Right atrium auricular region (tissue), 2 donors: ENCODE data around the gene SELENOH. TPM values are rescaled to one million over a fixed set of nuclear protein-coding genes. Genes with fewer than 3 reads are reported as not detected.

ENCODE experiments used
- DNase-seq: peaks from one replicate; pipeline ENCODE4 v3.0.0-alpha.2; 2019; ENCODE audit warnings: low spot score
- H3K27ac ChIP-seq, 2 donors: fragments of 200-600 bp; sonication (generic); 1 replicate in 1 of 2; 2 replicates in 1 of 2; pipeline ENCODE4 v1.5.1; 2016 to 2019
- H3K27me3 ChIP-seq, 2 donors: fragments of 200-600 bp; sonication (generic); one replicate each; pipeline versions ENCODE4 v1.5.1 to v1.6.0; 2017 to 2019
- H3K36me3 ChIP-seq: fragments of 200-600 bp; sonication (generic); one replicate; pipeline ENCODE4 v1.5.1; 2016
- H3K4me1 ChIP-seq, 2 donors: fragments of 200-600 bp; sonication (generic); one replicate each; pipeline versions ENCODE4 v1.5.1 to v1.6.0; 2017 to 2019
- H3K4me3 ChIP-seq, 2 donors: fragments of 200-600 bp; sonication (generic); 1 replicate in 1 of 2; 2 replicates in 1 of 2; pipeline ENCODE4 v1.5.1; 2017 to 2019; ENCODE audit warnings: mild to moderate bottlenecking in 1 of 2, moderate library complexity in 1 of 2
- H3K9me3 ChIP-seq, 2 donors: fragments of 200-600 bp; sonication (generic); one replicate each; pipeline ENCODE4 v1.5.1; 2019
- total RNA-seq, 2 donors: library from RNA; depleted of rRNA; stranded (reverse); fragments of >200 nt; gene quantifications; one replicate each; pipeline ENCODE4 v1.1.0, GENCODE V29; 2016
- TF ChIP-seq, protein P1 (sequence below), 2 donors: fragments of 200-600 bp; sonication (generic); IDR thresholded peaks; one replicate each; pipeline ENCODE4 v1.5.1; 2019; ENCODE audit warnings: antibody characterized with exemption in 2 of 2

Gene SELENOH
- total RNA-seq, 2 donors from 2014 or later = 147 to 159 TPM

DNA sequence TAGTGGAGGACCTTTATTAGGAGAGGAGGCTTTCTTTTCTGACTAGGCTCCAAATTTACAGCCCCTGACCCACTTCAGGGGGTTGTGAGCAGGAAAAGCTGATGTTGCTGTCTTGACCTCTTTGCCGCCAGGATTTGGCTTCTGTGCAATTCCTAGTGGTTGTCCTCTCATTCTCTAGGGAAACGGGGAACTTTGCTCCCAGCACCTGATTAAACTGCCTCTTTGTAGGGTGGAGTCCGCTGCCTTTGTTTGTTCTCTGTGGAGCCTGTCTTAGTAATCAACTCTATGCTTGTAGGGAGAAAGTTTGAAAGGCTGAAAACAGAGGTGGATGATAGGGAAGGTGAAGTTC is 36.7 kb downstream of the SELENOH start:
- Histone ChIP-seq H3K4me3 (peak overlapping the region in 1 of 2 donors; percentile 28), H3K4me1 (peaks cover 0 to 100% of the 10 kb centered on the region in 2 donors), H3K36me3 (no peaks in the 10 kb centered on the region), H3K27me3 (no peaks in the 10 kb centered on the region), H3K27ac (peak overlapping the region; percentile 79 to 90), H3K9me3 (no peaks in the 10 kb centered on the region)
- TF ChIP-seq, protein P1, sequence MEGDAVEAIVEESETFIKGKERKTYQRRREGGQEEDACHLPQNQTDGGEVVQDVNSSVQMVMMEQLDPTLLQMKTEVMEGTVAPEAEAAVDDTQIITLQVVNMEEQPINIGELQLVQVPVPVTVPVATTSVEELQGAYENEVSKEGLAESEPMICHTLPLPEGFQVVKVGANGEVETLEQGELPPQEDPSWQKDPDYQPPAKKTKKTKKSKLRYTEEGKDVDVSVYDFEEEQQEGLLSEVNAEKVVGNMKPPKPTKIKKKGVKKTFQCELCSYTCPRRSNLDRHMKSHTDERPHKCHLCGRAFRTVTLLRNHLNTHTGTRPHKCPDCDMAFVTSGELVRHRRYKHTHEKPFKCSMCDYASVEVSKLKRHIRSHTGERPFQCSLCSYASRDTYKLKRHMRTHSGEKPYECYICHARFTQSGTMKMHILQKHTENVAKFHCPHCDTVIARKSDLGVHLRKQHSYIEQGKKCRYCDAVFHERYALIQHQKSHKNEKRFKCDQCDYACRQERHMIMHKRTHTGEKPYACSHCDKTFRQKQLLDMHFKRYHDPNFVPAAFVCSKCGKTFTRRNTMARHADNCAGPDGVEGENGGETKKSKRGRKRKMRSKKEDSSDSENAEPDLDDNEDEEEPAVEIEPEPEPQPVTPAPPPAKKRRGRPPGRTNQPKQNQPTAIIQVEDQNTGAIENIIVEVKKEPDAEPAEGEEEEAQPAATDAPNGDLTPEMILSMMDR (IDR thresholded peaks at IDR 0.05) = no peak
- DNase-seq = no peak

GRCh38 chr11:57778318-57779037 is 37.2 kb downstream of the SELENOH start:
- no peaks in the 10 kb centered on the region for H3K27me3 ChIP-seq
- no peaks in the 10 kb centered on the region for H3K36me3 ChIP-seq
- no peaks in the 10 kb centered on the region for H3K9me3 ChIP-seq
- peak; percentile 97 for DNase-seq
- TF ChIP-seq, protein P1 (IDR thresholded peaks at IDR 0.05) = no peak
- H3K4me1 ChIP-seq = peaks cover 0 to 100% of the 10 kb centered on the region in 2 donors
- H3K27ac ChIP-seq = peak overlapping the region; percentile 79 to 90
- peak overlapping the region in 1 of 2 donors; percentile 28 for H3K4me3 ChIP-seq

DNA sequence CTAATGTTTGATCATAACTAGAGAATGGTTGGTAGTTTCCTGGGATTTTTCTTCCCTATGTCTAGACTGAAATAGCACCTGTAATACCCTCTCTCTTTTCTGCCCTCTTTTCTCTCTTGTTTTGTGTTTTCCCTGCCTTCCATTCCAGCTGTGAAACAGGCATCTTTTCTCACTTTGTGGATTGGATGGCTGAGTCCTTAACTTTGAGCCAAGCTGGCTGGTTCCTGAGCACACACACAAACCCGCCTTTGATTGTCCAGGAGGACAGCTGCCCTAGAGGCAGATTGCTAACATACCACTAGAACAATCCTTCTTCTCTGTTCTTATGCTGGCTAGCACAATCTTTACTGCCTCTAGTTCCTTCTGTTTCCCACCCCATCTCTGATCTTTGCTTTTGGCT is 38.0 kb downstream of the SELENOH start:
- Histone ChIP-seq H3K36me3 (no peaks in the 10 kb centered on the region), H3K4me3 (peak overlapping the region in 1 of 2 donors; percentile 28), H3K27ac (peak overlapping the region; percentile 79 to 90), H3K27me3 (no peaks in the 10 kb centered on the region), H3K4me1 (peaks cover 0 to 100% of the 10 kb centered on the region in 2 donors), H3K9me3 (no peaks in the 10 kb centered on the region)
- TF ChIP-seq, protein P1 (IDR thresholded peaks at IDR 0.05) = no peak
- DNase-seq = no peak

GRCh38 chr11:57781529-57781943 is 40.2 kb downstream of the SELENOH start:
- H3K4me1 ChIP-seq = peaks cover 0 to 99% of the 10 kb centered on the region in 2 donors
- TF ChIP-seq, protein P1 (IDR thresholded peaks at IDR 0.05) = no peak
- no peak overlapping the region for H3K4me3 ChIP-seq
- H3K27me3 ChIP-seq = no peaks in the 10 kb centered on the region
- DNase-seq = no peak
- H3K27ac ChIP-seq = peak overlapping the region; percentile 79 to 90
- H3K9me3 ChIP-seq = no peaks in the 10 kb centered on the region
- H3K36me3 ChIP-seq = no peaks in the 10 kb centered on the region

DNA sequence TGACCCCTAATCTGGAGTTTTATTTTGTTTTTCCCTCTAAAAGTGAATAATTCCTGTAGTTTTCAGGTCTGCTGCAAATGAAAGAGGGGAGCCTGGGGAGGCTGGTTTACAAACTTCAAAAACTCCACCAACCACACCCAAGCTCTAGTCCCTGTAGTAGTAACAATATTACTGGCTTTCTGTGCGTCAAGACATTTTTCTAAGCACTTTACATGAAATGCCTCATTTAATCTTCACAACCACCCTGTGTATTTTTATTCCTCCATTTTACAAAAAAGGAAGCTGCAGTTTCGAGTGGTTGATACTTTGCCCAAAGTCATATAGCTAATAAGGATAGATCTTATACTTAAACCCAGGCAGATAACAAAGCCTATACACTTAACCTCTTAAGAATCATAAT is 43.8 kb downstream of the SELENOH start:
- H3K36me3 ChIP-seq = no peaks in the 10 kb centered on the region
- TF ChIP-seq, protein P1 (IDR thresholded peaks at IDR 0.05) = no peak
- H3K9me3 ChIP-seq = no peaks in the 10 kb centered on the region
- H3K27ac ChIP-seq = no peak overlapping the region
- DNase-seq = no peak
- peaks cover 0 to 99% of the 10 kb centered on the region in 2 donors for H3K4me1 ChIP-seq
- H3K27me3 ChIP-seq = no peaks in the 10 kb centered on the region
- no peak overlapping the region for H3K4me3 ChIP-seq

DNA sequence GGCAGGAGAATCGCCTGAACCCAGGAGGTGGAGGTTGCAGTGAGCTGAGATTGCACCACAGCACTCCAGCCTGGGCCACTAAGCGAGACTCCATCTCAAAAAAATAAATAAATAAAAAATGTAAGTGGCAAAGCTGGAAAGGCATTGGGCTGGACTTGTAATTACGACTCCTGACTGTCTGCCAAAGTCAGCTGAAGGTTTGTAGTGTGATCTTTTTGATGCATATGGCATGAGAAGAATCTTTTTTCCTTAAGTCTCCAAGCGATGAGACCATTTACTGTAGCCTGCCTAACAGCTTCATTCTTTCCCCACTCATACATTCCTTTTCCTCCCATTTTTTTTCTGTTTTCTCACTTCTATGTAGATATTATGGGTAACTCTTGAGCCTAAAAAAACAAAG is 45.1 kb downstream of the SELENOH start:
- Histone ChIP-seq H3K4me3 (no peak overlapping the region), H3K27me3 (no peaks in the 10 kb centered on the region), H3K27ac (peak overlapping the region in 1 of 2 donors; percentile 35), H3K36me3 (peaks cover 8% of the 10 kb centered on the region), H3K9me3 (no peaks in the 10 kb centered on the region), H3K4me1 (peaks cover 0 to 97% of the 10 kb centered on the region in 2 donors)
- DNase-seq = no peak
- TF ChIP-seq, protein P1 (IDR thresholded peaks at IDR 0.05) = no peak
